ENCODE data around the gene LBP.
"Not testable (repeated sequence)": the region's sequence is repeated elsewhere in the genome, so short reads cannot be mapped to it uniquely, and the experiment has no call there.

The LBP gene

GRCh38 chr20:38350879-38351775 is 4.8 kb downstream of the LBP start:
- Mint-ChIP-seq H3K9me3 (no peaks in the 10 kb centered on the region), H3K27me3 (peaks cover 3% of the 10 kb centered on the region), H3K36me3 (ENCODE audit: low read depth) (no peaks in the 10 kb centered on the region), H3K27ac (no peak overlapping the region), H3K4me1 (ENCODE audit: low read depth) (no peaks in the 10 kb centered on the region), H3K4me3 (no peak overlapping the region)

- H3K4me3 Mint-ChIP-seq = no peak overlapping the region
- no peaks in the 10 kb centered on the region for H3K36me3 Mint-ChIP-seq (ENCODE audit: low read depth)
- H3K9me3 Mint-ChIP-seq = no peaks in the 10 kb centered on the region
- H3K4me1 Mint-ChIP-seq (ENCODE audit: low read depth) = peaks cover 4% of the 10 kb centered on the region
- no peak overlapping the region for H3K27ac Mint-ChIP-seq
- H3K27me3 Mint-ChIP-seq = peaks cover 3% of the 10 kb centered on the region
Measured at GRCh38 chr20:38353316-38353715, 7.0 kb downstream of the LBP start.

GRCh38 chr20:38354227-38354626 is 7.9 kb downstream of the LBP start:
- no peaks in the 10 kb centered on the region for H3K36me3 Mint-ChIP-seq (ENCODE audit: low read depth)
- H3K4me1 Mint-ChIP-seq (ENCODE audit: low read depth) = peaks cover 4% of the 10 kb centered on the region
- H3K9me3 Mint-ChIP-seq = no peaks in the 10 kb centered on the region
- H3K4me3 Mint-ChIP-seq = no peak overlapping the region
- H3K27me3 Mint-ChIP-seq = peaks cover 3% of the 10 kb centered on the region
- no peak overlapping the region for H3K27ac Mint-ChIP-seq

GRCh38 chr20:38355161-38356012 is 9.1 kb downstream of the LBP start:
- H3K36me3 Mint-ChIP-seq (ENCODE audit: low read depth) = no peaks in the 10 kb centered on the region
- peaks cover 4% of the 10 kb centered on the region for H3K4me1 Mint-ChIP-seq (ENCODE audit: low read depth)
- no peaks in the 10 kb centered on the region for H3K9me3 Mint-ChIP-seq
- H3K27me3 Mint-ChIP-seq = peaks cover 3% of the 10 kb centered on the region
- no peak overlapping the region for H3K4me3 Mint-ChIP-seq
- H3K27ac Mint-ChIP-seq = no peak overlapping the region

- peaks cover 3% of the 10 kb centered on the region for H3K27me3 Mint-ChIP-seq
- H3K4me1 Mint-ChIP-seq (ENCODE audit: low read depth) = peaks cover 4% of the 10 kb centered on the region
- H3K27ac Mint-ChIP-seq = no peak overlapping the region
- no peaks in the 10 kb centered on the region for H3K36me3 Mint-ChIP-seq (ENCODE audit: low read depth)
- H3K9me3 Mint-ChIP-seq = no peaks in the 10 kb centered on the region
- H3K4me3 Mint-ChIP-seq = no peak overlapping the region
Measured at GRCh38 chr20:38357653-38358207, 11.4 kb downstream of the LBP start.

GRCh38 chr20:38358556-38358955 is 12.3 kb downstream of the LBP start:
- Mint-ChIP-seq H3K27ac (no peak overlapping the region), H3K4me1 (ENCODE audit: low read depth) (peaks cover 4% of the 10 kb centered on the region), H3K27me3 (peaks cover 3% of the 10 kb centered on the region), H3K36me3 (ENCODE audit: low read depth) (no peaks in the 10 kb centered on the region), H3K9me3 (no peaks in the 10 kb centered on the region), H3K4me3 (no peak overlapping the region)

- Mint-ChIP-seq H3K4me1 (ENCODE audit: low read depth) (no peaks in the 10 kb centered on the region), H3K27me3 (no peaks in the 10 kb centered on the region)
Measured at GRCh38 chr20:38363004-38363747, 16.9 kb downstream of the LBP start.

GRCh38 chr20:38369389-38369788 is 23.1 kb downstream of the LBP start:
- Mint-ChIP-seq H3K27ac (no peak overlapping the region), H3K9me3 (no peaks in the 10 kb centered on the region), H3K4me3 (no peak overlapping the region), H3K36me3 (ENCODE audit: low read depth) (no peaks in the 10 kb centered on the region), H3K27me3 (no peaks in the 10 kb centered on the region), H3K4me1 (ENCODE audit: low read depth) (no peaks in the 10 kb centered on the region)

More at GRCh38 chr20:38363004-38363747, 16.9 kb downstream of the LBP start:
- H3K4me3 Mint-ChIP-seq = no peak overlapping the region
- H3K9me3 Mint-ChIP-seq = no peaks in the 10 kb centered on the region
- H3K36me3 Mint-ChIP-seq (ENCODE audit: low read depth) = no peaks in the 10 kb centered on the region
- no peak overlapping the region for H3K27ac Mint-ChIP-seq

GRCh38 chr20:38372806-38373205 is 26.5 kb downstream of the LBP start:
- H3K27me3 Mint-ChIP-seq = peaks cover 4% of the 10 kb centered on the region
- H3K4me1 Mint-ChIP-seq (ENCODE audit: low read depth) = no peaks in the 10 kb centered on the region
- H3K27ac Mint-ChIP-seq = no peak overlapping the region
- no peaks in the 10 kb centered on the region for H3K9me3 Mint-ChIP-seq
- H3K4me3 Mint-ChIP-seq = no peak overlapping the region
- H3K36me3 Mint-ChIP-seq (ENCODE audit: low read depth) = no peaks in the 10 kb centered on the region

- no peaks in the 10 kb centered on the region for H3K4me1 Mint-ChIP-seq (ENCODE audit: low read depth)
- H3K27me3 Mint-ChIP-seq = peaks cover 4% of the 10 kb centered on the region
- H3K9me3 Mint-ChIP-seq = no peaks in the 10 kb centered on the region
- H3K27ac Mint-ChIP-seq = no peak overlapping the region
- no peak overlapping the region for H3K4me3 Mint-ChIP-seq
- no peaks in the 10 kb centered on the region for H3K36me3 Mint-ChIP-seq (ENCODE audit: low read depth)
Measured at GRCh38 chr20:38373231-38373867, 27.1 kb downstream of the LBP start.

- peaks cover 4% of the 10 kb centered on the region for H3K27me3 Mint-ChIP-seq
- H3K36me3 Mint-ChIP-seq (ENCODE audit: low read depth) = no peaks in the 10 kb centered on the region
- no peak overlapping the region for H3K4me3 Mint-ChIP-seq
- no peaks in the 10 kb centered on the region for H3K4me1 Mint-ChIP-seq (ENCODE audit: low read depth)
- no peaks in the 10 kb centered on the region for H3K9me3 Mint-ChIP-seq
- H3K27ac Mint-ChIP-seq = no peak overlapping the region
Measured at GRCh38 chr20:38373898-38374297, 27.6 kb downstream of the LBP start.

GRCh38 chr20:38377039-38377685 is 30.9 kb downstream of the LBP start:
- Mint-ChIP-seq H3K4me1 (ENCODE audit: low read depth) (no peaks in the 10 kb centered on the region), H3K27me3 (peaks cover 6% of the 10 kb centered on the region), H3K27ac (no peak overlapping the region), H3K9me3 (no peaks in the 10 kb centered on the region), H3K36me3 (ENCODE audit: low read depth) (no peaks in the 10 kb centered on the region), H3K4me3 (no peak overlapping the region)

GRCh38 chr20:38377838-38378237 is 31.6 kb downstream of the LBP start:
- not testable (repeated sequence) for H3K27ac Mint-ChIP-seq; H3K36me3 Mint-ChIP-seq (ENCODE audit: low read depth); H3K9me3 Mint-ChIP-seq; H3K4me1 Mint-ChIP-seq (ENCODE audit: low read depth); H3K4me3 Mint-ChIP-seq
- H3K27me3 Mint-ChIP-seq = peaks cover 13% of the 10 kb centered on the region

- H3K4me3 Mint-ChIP-seq = no peak overlapping the region
- H3K36me3 Mint-ChIP-seq (ENCODE audit: low read depth) = no peaks in the 10 kb centered on the region
- H3K9me3 Mint-ChIP-seq = no peaks in the 10 kb centered on the region
- H3K27ac Mint-ChIP-seq = no peak overlapping the region
- peaks cover 15% of the 10 kb centered on the region for H3K27me3 Mint-ChIP-seq
- H3K4me1 Mint-ChIP-seq (ENCODE audit: low read depth) = no peaks in the 10 kb centered on the region
Measured at GRCh38 chr20:38383147-38383546, 36.9 kb downstream of the LBP start.

All from stimulated activated naive CD8-positive, alpha-beta T cell treated with anti-CD3 and anti-CD28 coated beads, Interleukin-15, Interleukin-2, amounts not matched to agents 100 ng/mL and 50 ng/mL, for 24 hours (primary cell).